ENCODE data around the gene C11orf68.
A peak's percentile ranks its signal among the peaks of the same experiment; 100 is the strongest.

The C11orf68 gene

GRCh38 chr11:65890324-65891218 is 28.3 kb downstream of the C11orf68 start, which contains the start of gene CCDC85B:
TSS of gene CCDC85B (plus strand) at chr11:65890673. CDS start at chr11:65890784, 111 bp downstream.
- DNase-seq, result peak; percentile 74 to 99 (median 98)

DNA sequence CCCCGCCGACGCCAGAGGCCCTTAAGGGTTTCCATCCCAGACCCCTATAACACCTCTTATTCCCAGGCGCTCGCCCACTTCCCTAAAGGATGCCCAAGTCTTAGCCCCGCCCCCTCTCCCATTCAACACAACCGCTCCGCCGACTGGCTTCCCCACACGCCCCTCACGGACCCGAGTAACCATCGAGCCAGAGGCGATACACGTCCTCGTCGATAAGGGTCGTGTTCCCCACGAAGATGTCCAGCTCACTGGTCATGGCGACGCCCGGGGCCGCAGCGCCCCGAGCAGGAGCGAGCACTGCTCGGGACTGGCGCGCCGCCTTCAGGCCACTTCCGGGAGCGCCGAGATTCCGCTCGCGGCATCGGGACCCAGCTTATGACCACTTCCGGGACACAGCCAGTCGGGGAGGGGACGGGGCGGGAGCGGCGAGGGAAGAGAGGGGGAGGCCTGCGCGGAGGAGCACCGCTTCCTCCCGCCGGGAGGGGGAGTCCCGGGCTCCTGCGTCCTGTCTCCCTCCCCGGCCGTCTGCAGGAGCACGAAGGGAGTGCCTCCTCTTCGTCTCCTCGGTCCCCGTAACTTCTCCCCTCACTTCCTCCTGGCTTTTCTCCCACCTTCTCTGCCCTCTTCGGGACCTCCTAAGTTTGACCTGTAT is 30.6 kb downstream of the C11orf68 start, which contains the start of gene FIBP:
FIBP (minus strand) TSS at position 309 of the 652 bp plus-strand sequence; CDS start at position 256, 53 bp downstream.
- peak; percentile 97 to 98 (median 98) for DNase-seq

DNA sequence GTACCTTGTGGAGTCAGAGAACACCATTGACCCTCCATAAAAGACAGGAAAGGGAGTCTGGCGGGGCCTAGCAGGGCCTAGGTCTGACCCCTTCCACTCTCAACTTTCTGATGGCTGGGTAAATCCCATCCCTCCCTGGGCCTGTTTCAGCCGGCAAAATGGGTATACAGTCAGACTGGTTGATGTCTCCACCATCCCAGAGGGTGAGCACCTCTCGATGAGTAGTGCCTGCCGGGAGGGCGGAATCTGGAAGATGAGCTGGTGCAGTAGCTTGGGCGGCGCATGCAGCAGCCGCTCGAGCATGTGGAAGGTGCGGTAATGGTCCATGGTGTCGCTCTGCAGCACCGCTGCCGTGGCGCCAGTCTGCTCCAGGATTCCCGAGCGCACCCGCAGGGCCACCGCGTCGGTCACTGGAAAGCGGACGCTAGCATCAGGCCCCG is 31.1 kb downstream of the C11orf68 start:
- no peak for DNase-seq

DNA sequence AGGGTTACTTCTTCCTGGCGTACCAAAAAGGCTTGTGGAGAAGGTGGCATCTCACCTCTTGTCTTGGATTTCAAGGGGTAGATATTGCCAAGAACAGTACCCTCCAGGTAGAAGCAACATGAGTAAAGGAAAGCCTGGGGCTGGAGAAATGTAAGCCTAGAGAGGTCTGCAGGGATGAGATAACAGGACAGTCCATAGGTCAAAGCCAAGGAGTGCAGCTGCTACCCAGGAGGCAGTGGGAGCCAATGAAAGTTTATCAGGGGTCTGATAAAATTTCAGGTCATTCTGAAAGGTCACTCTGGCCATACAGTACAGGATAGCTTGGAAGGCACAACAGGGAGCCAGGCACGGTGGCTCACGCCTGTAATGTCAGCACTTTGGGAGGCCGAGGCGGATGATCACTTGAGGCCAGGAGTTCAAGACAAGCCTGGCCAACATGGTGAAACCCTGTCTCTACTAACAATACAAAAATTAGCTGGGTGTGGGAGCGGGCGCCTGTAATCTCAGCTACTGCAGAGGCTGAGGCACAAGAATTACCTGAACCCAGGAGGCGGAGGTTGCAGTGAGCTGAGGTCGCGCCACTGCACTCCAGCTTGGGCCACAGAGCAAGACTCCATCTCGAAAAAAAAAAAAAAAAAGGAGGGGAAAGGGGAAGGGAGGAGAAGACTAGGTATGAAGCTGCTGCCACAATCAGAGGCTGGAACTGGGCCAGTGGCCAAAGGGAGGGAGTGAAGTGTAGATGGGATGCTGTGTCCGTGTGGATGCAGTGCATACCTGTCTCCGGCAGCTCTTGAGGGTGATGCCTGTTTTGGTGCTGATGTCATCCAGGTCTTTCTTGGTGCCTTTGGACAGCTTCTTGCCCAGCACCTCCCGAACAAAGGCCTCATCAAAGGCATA is 31.8 kb downstream of the C11orf68 start:
- peak in 1 of 4 experiments; percentile 1 for DNase-seq

GRCh38 chr11:65885808-65886536 is 32.9 kb downstream of the C11orf68 start:
- peak in 1 of 4 experiments; percentile 0 for DNase-seq

GRCh38 chr11:65885231-65885630 is 33.6 kb downstream of the C11orf68 start:
- DNase-seq, result peak in 1 of 4 experiments; percentile 0

GRCh38 chr11:65884716-65885092 is 34.2 kb downstream of the C11orf68 start:
- peak; percentile 88 to 93 (median 92) for DNase-seq

DNA sequence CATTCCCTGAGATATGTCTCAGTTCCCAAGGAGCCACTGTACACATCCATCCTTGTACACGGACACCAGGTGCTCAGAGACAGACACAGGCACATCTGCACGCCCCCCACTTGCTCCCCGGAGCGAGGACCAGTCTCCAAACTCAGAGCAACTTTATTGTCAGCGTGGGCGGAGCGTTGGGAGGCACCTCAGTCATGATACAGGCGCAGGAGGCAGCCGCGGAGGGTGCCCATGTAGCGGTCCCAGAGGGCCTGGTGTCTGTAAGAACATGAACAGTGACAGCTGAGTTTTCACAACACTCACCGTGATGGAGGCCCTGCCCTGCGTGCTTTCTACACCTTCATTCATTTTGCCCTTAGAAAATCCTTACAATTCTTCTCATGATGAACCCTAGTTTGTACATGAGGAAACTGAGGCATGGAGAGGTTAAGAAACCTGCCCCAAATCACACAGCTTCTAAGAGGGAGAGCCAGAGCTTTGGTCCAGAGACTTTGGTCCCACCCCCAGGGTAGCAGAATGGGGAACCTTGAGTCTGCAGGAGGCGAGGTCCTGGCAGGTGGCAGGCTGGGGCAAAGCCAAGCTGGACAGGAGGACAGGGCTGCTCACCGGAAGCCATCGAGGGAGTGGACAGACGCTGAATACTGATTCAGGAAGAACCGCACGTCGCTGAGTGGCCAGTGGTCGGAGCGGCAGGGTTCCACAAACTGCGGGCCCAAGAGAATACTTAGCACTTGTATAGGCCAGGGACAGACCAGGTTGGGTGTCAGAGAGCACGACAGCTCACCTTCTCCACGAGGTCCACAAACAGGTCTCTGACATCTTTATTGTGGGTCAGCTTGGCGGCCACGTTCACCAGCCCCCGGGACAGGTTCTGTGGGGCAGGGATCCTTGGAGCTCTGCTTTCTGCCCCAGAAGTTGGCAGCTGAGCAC is 34.8 kb downstream of the C11orf68 start:
- DNase-seq, result peak in 1 of 4 experiments; percentile 1

- DNase-seq, result no peak
These were observed 35.7 kb downstream of the C11orf68 start for GRCh38 chr11:65883058-65883761.

GRCh38 chr11:65882120-65883057 is 36.5 kb downstream of the C11orf68 start:
- DNase-seq, result peak in 1 of 4 experiments; percentile 1

- DNase-seq, result peak in 1 of 4 experiments; percentile 6
These were observed 37.9 kb downstream of the C11orf68 start for GRCh38 chr11:65880844-65881421.

GRCh38 chr11:65880027-65880426 is 38.8 kb downstream of the C11orf68 start:
- no peak for DNase-seq

- peak in 3 of 4 experiments; percentile 25 to 46 (median 42) for DNase-seq
These were observed 39.2 kb downstream of the C11orf68 start, which contains the start of gene CTSW for GRCh38 chr11:65879617-65880016. TSS of gene CTSW (plus strand) at chr11:65879837. CDS start at chr11:65879855, 18 bp downstream.

- peak; percentile 93 to 98 (median 96) for DNase-seq
These were observed 45.3 kb downstream of the C11orf68 start for GRCh38 chr11:65873318-65874156.

GRCh38 chr11:65872586-65873317 is 46.1 kb downstream of the C11orf68 start, which contains the start of gene EFEMP2:
TSS of gene EFEMP2 (minus strand) at chr11:65872800. CDS start at chr11:65872354, 446 bp downstream.
- peak in 1 of 4 experiments; percentile 50 for DNase-seq
